Tibial nerve (tissue), 4 donors: Measurements from ENCODE around the gene CHMP4B.

Experiments used
- EP300 ChIP-seq, 2 donors: sonication (generic); formaldehyde crosslinking; IDR thresholded peaks; one replicate each; pipeline ENCODE4 v1.6.1; 2017; ENCODE audit warnings: antibody characterized with exemption in 2 of 2, mild to moderate bottlenecking in 1 of 2
- TF ChIP-seq, protein P1 (sequence below), 5 experiments: fragments of 200-600 bp in 3 of 5; fragments of 450-650 bp in 2 of 5; sonication (generic) in 3 of 5; IDR thresholded peaks; one replicate each; pipeline ENCODE4 v1.5.1; 2016 to 2019; ENCODE audit warnings: antibody characterized with exemption in 5 of 5, mild to moderate bottlenecking in 3 of 5, moderate library complexity in 2 of 5

DNA sequence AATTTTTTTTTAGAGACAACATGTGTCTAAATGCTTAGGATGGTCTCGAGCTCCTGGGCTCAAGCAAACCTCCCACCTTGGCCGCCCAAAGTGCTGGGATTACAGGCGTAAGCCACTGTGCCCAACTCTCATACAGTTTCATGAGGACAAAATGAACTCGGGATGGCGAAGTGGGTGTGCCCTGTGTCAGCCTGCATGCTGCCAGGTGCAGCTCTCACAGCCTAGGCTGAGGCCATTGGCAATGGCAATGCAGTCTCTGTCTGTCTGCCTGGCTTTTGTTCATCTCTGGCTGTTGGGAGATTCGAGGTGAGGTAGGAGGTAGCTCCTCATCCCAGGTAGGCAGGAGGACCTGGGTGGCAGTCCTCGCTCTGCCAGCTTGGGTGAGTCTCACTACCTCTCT is 88.0 kb downstream of the CHMP4B start:
- TF ChIP-seq, protein P1, sequence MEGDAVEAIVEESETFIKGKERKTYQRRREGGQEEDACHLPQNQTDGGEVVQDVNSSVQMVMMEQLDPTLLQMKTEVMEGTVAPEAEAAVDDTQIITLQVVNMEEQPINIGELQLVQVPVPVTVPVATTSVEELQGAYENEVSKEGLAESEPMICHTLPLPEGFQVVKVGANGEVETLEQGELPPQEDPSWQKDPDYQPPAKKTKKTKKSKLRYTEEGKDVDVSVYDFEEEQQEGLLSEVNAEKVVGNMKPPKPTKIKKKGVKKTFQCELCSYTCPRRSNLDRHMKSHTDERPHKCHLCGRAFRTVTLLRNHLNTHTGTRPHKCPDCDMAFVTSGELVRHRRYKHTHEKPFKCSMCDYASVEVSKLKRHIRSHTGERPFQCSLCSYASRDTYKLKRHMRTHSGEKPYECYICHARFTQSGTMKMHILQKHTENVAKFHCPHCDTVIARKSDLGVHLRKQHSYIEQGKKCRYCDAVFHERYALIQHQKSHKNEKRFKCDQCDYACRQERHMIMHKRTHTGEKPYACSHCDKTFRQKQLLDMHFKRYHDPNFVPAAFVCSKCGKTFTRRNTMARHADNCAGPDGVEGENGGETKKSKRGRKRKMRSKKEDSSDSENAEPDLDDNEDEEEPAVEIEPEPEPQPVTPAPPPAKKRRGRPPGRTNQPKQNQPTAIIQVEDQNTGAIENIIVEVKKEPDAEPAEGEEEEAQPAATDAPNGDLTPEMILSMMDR (IDR thresholded peaks at IDR 0.05), result no peak
- TF ChIP-seq EP300 (IDR thresholded peaks at IDR 0.05), result no peak
